Measurements from ENCODE around the gene MSI2.

The MSI2 gene

GRCh38 chr17:57638284-57638683, 382.0 kb downstream of the MSI2 start:
- ATAC-seq, result no peak
- no peak for TF ChIP-seq ZFP3 (CRISPR knock-in tag; IDR thresholded peaks at IDR 0.05)
- no peak for TF ChIP-seq TSHZ2 (CRISPR knock-in tag; IDR thresholded peaks at IDR 0.05)
- TF ChIP-seq ARNTL (CRISPR knock-in tag; IDR thresholded peaks at IDR 0.05; ENCODE audit: borderline replicate concordance, low read depth), result no peak
- TF ChIP-seq BACH2 (CRISPR knock-in tag; IDR thresholded peaks at IDR 0.05; ENCODE audit: borderline replicate concordance), result no peak
- TF ChIP-seq ZNF8 (CRISPR knock-in tag; IDR thresholded peaks at IDR 0.05), result no peak
- TF ChIP-seq RARB (CRISPR knock-in tag; IDR thresholded peaks at IDR 0.05), result no peak
- no peak for TF ChIP-seq OSR1 (CRISPR knock-in tag; IDR thresholded peaks at IDR 0.05)
- no peak for TF ChIP-seq ESRRG (CRISPR knock-in tag; IDR thresholded peaks at IDR 0.05)
- TF ChIP-seq CREB5 (CRISPR knock-in tag; IDR thresholded peaks at IDR 0.05; ENCODE audit: low read depth), result no peak
- TF ChIP-seq ISL1 (CRISPR knock-in tag; IDR thresholded peaks at IDR 0.05), result no peak
- TF ChIP-seq ZFP30 (CRISPR knock-in tag; IDR thresholded peaks at IDR 0.05), result no peak

- TF ChIP-seq OSR1 (CRISPR knock-in tag; IDR thresholded peaks at IDR 0.05) (no peak), BACH2 (CRISPR knock-in tag; IDR thresholded peaks at IDR 0.05; ENCODE audit: borderline replicate concordance) (no peak), TCF4 (CRISPR knock-in tag; IDR thresholded peaks at IDR 0.05; ENCODE audit: borderline replicate concordance) (no peak), ZNF565 (CRISPR knock-in tag; conservative IDR thresholded peaks at IDR 0.05; ENCODE audit: low read depth) (no peak), ZFP3 (CRISPR knock-in tag; IDR thresholded peaks at IDR 0.05) (no peak)
- no peak for ATAC-seq
These were observed 383.1 kb downstream of the MSI2 start for GRCh38 chr17:57639381-57639780.

DNA sequence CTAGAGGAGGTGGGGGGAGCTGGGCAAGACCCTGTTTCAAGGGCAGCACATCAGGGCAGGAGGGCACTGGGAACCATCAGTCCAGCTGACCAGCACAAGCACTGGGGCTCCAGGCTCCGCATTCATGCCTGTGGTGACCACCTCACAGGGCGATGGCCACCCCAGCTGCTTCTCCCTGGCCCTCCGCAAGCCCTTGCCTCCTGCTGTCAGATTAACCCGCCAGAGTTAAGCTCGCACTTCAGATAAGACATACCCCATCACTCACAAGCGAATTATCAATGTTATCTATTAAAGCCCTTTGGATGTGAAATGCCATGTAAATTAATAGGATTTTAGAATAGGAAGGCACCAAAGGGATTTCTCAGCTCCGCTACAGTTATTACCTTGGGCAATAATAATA, 383.8 kb downstream of the MSI2 start:
- ATAC-seq, result no peak
- TF ChIP-seq ZC3H10 (CRISPR knock-in tag; IDR thresholded peaks at IDR 0.05) (no peak), TSHZ2 (CRISPR knock-in tag; IDR thresholded peaks at IDR 0.05) (no peak), ZNF70 (CRISPR knock-in tag; IDR thresholded peaks at IDR 0.05) (no peak), ZFP30 (CRISPR knock-in tag; IDR thresholded peaks at IDR 0.05) (no peak), SNAI2 (CRISPR knock-in tag; IDR thresholded peaks at IDR 0.05) (no peak), CREB5 (CRISPR knock-in tag; IDR thresholded peaks at IDR 0.05; ENCODE audit: low read depth) (no peak), OSR1 (CRISPR knock-in tag; IDR thresholded peaks at IDR 0.05) (no peak), BACH2 (CRISPR knock-in tag; IDR thresholded peaks at IDR 0.05; ENCODE audit: borderline replicate concordance) (no peak), ARNTL (CRISPR knock-in tag; IDR thresholded peaks at IDR 0.05; ENCODE audit: borderline replicate concordance, low read depth) (no peak), GLIS3 (CRISPR knock-in tag; IDR thresholded peaks at IDR 0.05) (no peak), PPARA (CRISPR knock-in tag; IDR thresholded peaks at IDR 0.05; ENCODE audit: borderline replicate concordance) (no peak), ZNF565 (CRISPR knock-in tag; conservative IDR thresholded peaks at IDR 0.05; ENCODE audit: low read depth) (no peak), RARB (CRISPR knock-in tag; IDR thresholded peaks at IDR 0.05) (no peak), ISL1 (CRISPR knock-in tag; IDR thresholded peaks at IDR 0.05) (no peak)
- TF ChIP-seq, protein P1, sequence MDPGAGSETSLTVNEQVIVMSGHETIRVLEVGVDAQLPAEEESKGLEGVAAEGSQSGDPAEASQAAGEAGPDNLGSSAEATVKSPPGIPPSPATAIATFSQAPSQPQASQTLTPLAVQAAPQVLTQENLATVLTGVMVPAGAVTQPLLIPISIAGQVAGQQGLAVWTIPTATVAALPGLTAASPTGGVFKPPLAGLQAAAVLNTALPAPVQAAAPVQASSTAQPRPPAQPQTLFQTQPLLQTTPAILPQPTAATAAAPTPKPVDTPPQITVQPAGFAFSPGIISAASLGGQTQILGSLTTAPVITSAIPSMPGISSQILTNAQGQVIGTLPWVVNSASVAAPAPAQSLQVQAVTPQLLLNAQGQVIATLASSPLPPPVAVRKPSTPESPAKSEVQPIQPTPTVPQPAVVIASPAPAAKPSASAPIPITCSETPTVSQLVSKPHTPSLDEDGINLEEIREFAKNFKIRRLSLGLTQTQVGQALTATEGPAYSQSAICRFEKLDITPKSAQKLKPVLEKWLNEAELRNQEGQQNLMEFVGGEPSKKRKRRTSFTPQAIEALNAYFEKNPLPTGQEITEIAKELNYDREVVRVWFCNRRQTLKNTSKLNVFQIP (CRISPR knock-in tag; IDR thresholded peaks at IDR 0.05; ENCODE audit: borderline replicate concordance, low read depth), result no peak
